ENCODE results near the gene CCDC88B. TPM values are rescaled to one million over a fixed set of nuclear protein-coding genes. Genes with fewer than 3 reads are reported as not detected.

CCDC88B gene
- total RNA-seq, 4 donors from 2014 or later = 7.0 to 12.5 (median 8.2) TPM

DNA sequence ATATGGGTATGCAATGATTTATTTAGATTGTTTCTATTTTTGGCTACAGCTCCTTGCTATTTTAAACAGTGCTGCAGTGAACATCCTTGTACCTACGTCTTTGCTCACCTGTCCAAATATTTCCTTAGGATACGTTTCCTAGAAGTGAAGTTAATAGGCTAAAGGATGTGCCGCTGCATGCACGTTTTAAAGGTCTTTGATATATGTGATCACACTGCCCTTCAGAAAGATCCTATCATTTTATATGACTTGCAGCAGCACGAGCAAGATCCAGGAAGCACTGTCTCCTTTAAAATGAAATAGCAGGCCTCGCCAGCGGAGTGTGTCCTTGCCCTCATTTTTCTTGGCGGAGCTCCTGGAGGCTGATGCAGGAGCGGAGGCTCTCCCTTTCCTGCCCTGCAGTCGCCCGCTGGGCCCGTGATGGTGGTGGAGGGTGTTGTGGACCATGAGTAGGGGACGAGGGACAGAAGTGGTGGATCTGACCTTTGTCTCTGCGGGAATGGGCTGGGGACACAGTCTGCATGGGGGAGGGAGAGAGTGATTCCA lies 38.4 kb downstream of the CCDC88B start:
- WGBS = 34% methylated on average over 14 of the region's 14 CpGs
- no peaks in the 10 kb centered on the region for H3K9me3 ChIP-seq
- intact Hi-C loops (cut with DNase I) = no loop called here
- no peak for DNase-seq (ENCODE audit: extremely low spot score)
- H3K36me3 ChIP-seq = no peaks in the 10 kb centered on the region
- peaks cover 0 to 11% (median 9%) of the 10 kb centered on the region in 4 donors for H3K4me1 ChIP-seq
- TF ChIP-seq POLR2AphosphoS5 (IDR thresholded peaks at IDR 0.05) (no peak), EP300 (IDR thresholded peaks at IDR 0.05) (no peak), POLR2A (IDR thresholded peaks at IDR 0.05; ENCODE audit: low read depth) (no peak)
- TF ChIP-seq, protein P1, sequence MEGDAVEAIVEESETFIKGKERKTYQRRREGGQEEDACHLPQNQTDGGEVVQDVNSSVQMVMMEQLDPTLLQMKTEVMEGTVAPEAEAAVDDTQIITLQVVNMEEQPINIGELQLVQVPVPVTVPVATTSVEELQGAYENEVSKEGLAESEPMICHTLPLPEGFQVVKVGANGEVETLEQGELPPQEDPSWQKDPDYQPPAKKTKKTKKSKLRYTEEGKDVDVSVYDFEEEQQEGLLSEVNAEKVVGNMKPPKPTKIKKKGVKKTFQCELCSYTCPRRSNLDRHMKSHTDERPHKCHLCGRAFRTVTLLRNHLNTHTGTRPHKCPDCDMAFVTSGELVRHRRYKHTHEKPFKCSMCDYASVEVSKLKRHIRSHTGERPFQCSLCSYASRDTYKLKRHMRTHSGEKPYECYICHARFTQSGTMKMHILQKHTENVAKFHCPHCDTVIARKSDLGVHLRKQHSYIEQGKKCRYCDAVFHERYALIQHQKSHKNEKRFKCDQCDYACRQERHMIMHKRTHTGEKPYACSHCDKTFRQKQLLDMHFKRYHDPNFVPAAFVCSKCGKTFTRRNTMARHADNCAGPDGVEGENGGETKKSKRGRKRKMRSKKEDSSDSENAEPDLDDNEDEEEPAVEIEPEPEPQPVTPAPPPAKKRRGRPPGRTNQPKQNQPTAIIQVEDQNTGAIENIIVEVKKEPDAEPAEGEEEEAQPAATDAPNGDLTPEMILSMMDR (IDR thresholded peaks at IDR 0.05) = no peak
- H3K4me3 ChIP-seq = no peak overlapping the region
- H3K27me3 ChIP-seq = peaks cover 0 to 7% (median 0%) of the 10 kb centered on the region in 4 donors
- H3K27ac ChIP-seq (replicated peaks in 1 of 4) = no peak overlapping the region

DNA sequence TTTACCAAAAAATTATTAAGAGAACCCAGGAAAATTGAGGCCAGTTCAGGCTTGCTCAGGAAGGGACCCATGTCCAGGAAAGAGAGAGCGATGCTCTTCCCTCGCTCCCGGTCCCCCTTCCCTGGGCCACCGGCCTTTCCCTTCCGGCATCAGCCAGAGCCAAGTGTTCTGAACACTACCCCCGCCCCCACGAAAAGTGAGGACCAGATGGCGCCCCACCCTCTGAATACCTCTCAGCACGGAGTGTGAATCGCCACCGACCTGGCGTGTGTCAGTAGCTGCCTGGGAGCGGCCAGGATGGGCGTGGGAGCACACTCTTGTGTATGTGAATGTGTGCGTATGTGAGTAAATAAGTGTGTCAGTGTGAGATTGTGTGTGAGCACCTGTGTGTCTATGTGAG lies 39.2 kb downstream of the CCDC88B start:
- TF ChIP-seq POLR2AphosphoS5 (IDR thresholded peaks at IDR 0.05) (no peak), EP300 (IDR thresholded peaks at IDR 0.05) (no peak)
- TF ChIP-seq, protein P1 (IDR thresholded peaks at IDR 0.05) = no peak
- Histone ChIP-seq H3K9me3 (no peaks in the 10 kb centered on the region), H3K27me3 (peaks cover 0 to 7% (median 0%) of the 10 kb centered on the region in 4 donors), H3K4me1 (peaks cover 0 to 11% (median 9%) of the 10 kb centered on the region in 4 donors), H3K27ac (replicated peaks in 1 of 4) (no peak overlapping the region), H3K36me3 (no peaks in the 10 kb centered on the region), H3K4me3 (no peak overlapping the region)
- DNase-seq (ENCODE audit: extremely low spot score) = no peak
- intact Hi-C loops (cut with DNase I) = no loop called here
- WGBS = 92% methylated on average over 15 of the region's 15 CpGs

DNA sequence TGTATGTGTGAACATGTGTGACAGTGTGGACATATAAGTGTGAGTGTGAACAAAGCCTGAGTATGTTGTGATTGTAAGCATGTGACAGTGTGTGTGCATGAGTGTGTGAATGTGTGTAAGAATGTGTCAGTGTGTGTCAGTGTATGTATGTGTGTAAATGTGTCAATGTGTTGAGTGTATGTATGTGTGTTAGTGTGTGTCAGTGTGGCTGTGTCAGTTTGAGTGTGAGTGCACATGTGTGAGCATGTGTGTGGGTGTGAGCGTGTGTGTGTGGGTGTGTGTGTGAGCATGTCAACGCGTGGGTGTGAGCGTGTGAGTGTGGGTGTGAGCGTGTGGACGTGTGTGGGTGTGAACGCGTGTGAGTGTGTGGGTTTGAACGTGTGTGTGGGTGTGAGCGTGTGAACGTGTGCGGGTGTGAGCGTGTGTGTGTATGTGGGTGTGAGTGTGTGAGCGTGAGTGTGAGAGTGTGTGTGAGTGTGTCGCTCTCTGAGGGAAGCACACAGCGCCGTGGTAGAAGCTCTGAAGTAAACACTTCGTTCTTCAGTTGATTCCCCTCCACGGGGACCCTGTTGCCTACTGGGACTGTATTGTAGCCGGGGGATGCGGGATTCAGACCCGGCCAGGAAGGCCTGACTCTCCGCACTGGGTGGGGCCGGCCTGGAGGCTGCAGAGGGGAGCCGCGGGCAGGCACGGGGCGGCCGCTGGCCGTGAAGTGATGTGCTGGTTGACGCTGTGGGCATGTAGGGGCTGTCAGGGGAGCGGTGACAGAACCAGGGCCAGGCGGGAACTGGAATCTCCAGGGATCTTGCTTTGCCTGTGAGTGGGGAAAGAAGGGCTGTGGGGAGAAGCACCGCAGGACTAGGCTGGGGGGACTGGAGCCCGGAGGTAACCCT lies 40.1 kb downstream of the CCDC88B start:
- peaks cover 0 to 7% (median 0%) of the 10 kb centered on the region in 4 donors for H3K27me3 ChIP-seq
- no peaks in the 10 kb centered on the region for H3K9me3 ChIP-seq
- DNase-seq (ENCODE audit: extremely low spot score) = no peak
- no peak overlapping the region for H3K4me3 ChIP-seq
- TF ChIP-seq, protein P1 (IDR thresholded peaks at IDR 0.05) = no peak
- TF ChIP-seq POLR2A (IDR thresholded peaks at IDR 0.05; ENCODE audit: low read depth) = no peak
- no peak for TF ChIP-seq EP300 (IDR thresholded peaks at IDR 0.05)
- TF ChIP-seq POLR2AphosphoS5 (IDR thresholded peaks at IDR 0.05) = no peak
- no peak overlapping the region for H3K27ac ChIP-seq (replicated peaks in 1 of 4)
- intact Hi-C loops (cut with DNase I) = no loop called here
- H3K4me1 ChIP-seq = peaks cover 0 to 11% (median 10%) of the 10 kb centered on the region in 4 donors
- 79% methylated on average over 23 of the region's 35 CpGs for WGBS
- no peaks in the 10 kb centered on the region for H3K36me3 ChIP-seq

DNA sequence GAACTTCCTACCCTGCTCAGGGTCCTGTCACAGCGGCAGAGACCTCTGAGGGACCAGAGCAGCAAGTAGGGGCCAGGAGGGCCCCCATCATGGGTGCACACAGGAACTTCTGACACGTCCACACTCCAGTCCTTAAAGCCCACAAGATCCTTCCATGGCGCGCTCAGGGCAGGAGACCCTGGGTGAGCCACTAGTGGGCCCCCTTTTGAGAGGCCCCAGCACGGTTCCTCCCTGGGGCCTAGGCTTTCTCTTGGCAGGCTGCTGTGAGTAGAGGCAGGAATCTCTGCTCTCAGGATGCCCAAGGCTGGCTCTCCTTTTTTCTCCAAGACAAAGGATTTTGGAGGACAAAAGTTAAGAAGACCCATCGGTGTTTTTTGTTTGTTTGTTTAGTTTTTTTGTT lies 41.3 kb downstream of the CCDC88B start:
- Histone ChIP-seq H3K27me3 (peaks cover 0 to 7% (median 0%) of the 10 kb centered on the region in 4 donors), H3K9me3 (no peaks in the 10 kb centered on the region), H3K4me1 (peaks cover 0 to 14% (median 10%) of the 10 kb centered on the region in 4 donors), H3K36me3 (no peaks in the 10 kb centered on the region), H3K27ac (replicated peaks in 1 of 4) (no peak overlapping the region), H3K4me3 (no peak overlapping the region)
- no peak for TF ChIP-seq POLR2A (IDR thresholded peaks at IDR 0.05; ENCODE audit: low read depth)
- TF ChIP-seq POLR2AphosphoS5 (IDR thresholded peaks at IDR 0.05) = no peak
- no peak for TF ChIP-seq EP300 (IDR thresholded peaks at IDR 0.05)
- TF ChIP-seq, protein P1 (IDR thresholded peaks at IDR 0.05) = no peak
- intact Hi-C loops (cut with DNase I) = no loop called here
- WGBS = 77% methylated on average over 6 of the region's 6 CpGs
- no peak for DNase-seq (ENCODE audit: extremely low spot score)

All from esophagus muscularis mucosa (tissue), 4 donors.